DLD1 (cell line): ENCODE results near the gene HDGFL3.
"Not testable (repeated sequence)": the region's sequence is repeated elsewhere in the genome, so short reads cannot be mapped to it uniquely, and the experiment has no call there.

Source experiments
- in situ Hi-C: cut with HindIII; loops from 2 replicates; pipeline ENCODE4 v1.10.0; 2017; ENCODE audit warnings: low sequenced_read_pairs

HDGFL3 gene

GRCh38 chr15:83104141-83104540, 103.5 kb downstream of the HDGFL3 start:
- in situ Hi-C loops: no loop called here

GRCh38 chr15:83102346-83102745, 105.3 kb downstream of the HDGFL3 start:
- in situ Hi-C loops: no loop called here

- in situ Hi-C loops: no loop called here
Observed at GRCh38 chr15:83100097-83100646, 107.5 kb downstream of the HDGFL3 start.

DNA sequence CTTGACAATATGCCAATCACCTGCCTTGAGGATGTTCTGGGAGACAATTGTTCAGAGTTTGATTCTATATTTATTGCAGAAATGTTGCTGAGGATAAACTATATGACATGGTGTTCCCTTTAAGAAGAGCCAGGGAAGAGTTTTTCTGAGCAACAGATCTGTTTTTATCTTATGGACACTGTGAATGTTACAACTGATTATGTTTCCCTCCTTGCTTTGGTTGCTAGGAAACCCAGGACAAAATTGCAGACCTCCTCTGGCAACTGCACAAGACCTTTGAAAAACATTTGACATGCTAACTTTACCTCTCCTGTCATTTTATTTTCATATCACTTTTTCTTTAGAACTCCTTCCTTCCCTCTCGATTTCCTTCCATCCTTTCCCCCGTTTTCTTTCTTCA, 108.3 kb downstream of the HDGFL3 start:
- in situ Hi-C loops: no loop called here

DNA sequence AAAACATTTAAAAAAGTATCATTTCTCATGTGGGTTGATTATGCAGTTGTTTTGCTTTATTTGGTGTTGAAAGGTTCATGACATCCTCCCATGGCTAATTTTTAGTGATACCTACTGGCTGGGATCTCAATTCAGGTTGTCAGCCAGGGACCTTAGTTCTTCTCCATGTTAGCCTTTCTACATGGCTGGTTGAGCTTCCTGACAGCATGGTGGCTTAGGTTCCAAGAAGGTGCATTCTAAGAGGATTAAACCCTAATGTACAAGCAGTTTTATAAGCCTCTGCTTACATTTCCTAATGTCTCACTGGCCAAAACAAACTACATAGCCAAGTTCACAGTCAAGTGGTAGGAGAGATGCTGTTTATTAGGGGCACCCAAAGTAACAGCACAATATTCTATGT, 109.5 kb downstream of the HDGFL3 start:
- in situ Hi-C loops: no loop called here

DNA sequence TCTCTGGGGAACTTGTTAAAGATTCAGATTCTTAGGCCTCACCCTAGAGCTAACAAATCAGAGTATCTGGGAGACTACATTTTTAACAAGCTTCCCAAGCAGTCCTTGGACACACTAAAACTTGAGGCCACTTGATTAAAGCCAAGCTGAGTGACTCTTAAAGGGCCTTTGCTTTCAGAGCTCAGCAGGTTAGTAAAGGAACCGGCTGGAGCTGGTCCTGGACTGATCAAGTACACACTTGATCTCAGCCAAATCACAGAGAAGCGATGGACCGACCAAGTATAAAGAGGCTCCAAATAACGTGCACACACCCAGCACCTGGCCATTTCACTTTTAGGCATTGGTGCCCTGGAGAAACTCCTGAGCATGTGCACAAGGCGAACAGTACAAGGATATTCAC, 113.0 kb downstream of the HDGFL3 start:
- in situ Hi-C loops: no loop called here

GRCh38 chr15:83092309-83092976, 115.2 kb downstream of the HDGFL3 start:
- in situ Hi-C loops: no loop called here

DNA sequence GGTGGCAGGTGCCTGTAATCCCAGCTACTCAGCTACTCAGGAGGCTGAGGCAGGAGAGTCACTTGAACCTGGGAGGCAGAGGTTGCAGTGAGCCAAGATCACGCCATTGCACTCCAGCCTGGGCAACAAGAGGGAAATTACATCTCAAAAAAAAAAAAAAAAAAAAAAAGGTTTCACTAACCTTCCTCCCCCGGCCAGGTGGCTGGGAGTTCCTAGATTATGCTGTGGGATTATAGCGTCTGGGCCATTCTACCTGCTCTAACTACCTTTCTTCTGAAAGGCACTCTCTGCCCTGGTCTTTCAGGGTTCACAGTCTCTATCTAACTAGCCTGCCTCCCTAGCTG, 115.7 kb downstream of the HDGFL3 start:
- in situ Hi-C loops: not testable (repeated sequence)

DNA sequence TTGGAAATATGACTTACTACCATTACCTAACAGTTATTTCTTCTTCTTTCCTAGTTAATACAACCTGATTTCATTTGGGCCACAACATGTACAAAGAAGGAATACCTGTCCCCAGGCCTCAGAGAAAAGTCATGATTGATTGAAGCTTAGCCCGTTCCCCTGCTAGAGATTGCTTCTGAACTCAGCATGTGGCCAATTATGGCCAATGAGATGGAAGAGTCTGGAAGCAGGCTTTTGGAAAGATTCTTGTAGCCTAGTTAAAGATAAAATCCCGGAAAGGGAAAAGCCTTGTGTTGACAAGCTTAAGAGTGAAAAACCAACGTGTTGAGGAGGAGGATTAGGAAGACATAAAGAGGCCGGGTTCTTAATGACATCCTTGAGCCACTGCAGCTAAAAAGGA, 117.2 kb downstream of the HDGFL3 start:
- in situ Hi-C loops: no loop called here

GRCh38 chr15:83088876-83089275, 118.7 kb downstream of the HDGFL3 start:
- in situ Hi-C loops: no loop called here

DNA sequence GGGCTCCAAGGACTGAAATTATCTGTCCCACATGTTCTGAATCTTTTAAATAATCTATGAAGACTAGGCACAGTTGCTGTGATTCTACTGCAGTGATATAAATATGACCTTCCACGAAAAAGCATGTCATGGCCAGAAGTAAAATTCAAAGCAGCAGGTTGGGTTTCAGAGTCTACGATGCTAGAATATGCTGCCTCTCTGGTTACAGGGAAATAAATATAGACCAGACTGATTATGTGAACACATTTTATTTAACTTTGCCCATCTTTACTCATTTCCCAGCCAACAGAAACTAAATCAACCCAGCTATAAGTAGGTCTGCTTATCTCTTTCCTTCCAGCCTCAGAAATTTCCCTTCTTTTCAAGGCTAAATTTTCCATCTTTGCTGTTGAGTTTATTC, 120.0 kb downstream of the HDGFL3 start:
- in situ Hi-C loops: no loop called here

DNA sequence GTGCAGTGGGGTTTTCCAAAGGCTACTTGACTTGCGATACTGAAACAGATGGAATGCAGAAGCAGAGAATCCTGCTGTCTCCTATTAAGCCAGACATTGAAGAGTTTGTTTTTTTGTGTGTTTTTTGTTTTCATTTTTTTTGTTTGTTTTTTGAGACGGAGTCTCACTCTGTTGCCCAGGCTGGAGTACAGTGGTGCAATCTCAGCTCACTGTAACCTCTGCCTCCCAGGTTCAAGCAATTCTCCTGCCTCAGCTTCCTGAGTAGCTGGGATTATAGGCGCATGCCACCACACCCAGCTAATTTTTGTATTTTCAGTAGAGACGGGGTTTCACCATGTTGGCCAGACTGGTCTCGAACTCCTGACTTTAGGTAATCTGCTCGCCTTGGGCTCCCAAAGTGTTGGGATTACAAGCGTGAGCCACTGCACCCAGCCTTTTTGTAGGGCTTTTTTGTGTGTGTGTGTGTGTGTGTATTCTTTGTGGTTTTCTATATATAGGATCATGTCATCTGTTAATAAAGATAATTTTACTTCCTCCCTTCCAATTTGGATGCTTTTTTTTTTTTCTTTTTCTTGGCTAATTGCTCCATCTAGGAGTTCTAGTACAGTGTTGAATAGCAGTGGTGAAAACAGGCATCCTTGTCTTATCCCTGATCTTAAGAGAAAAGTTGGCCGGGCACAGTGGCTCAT, 121.6 kb downstream of the HDGFL3 start:
- in situ Hi-C loops: not testable (repeated sequence)

GRCh38 chr15:83085461-83085860, 122.2 kb downstream of the HDGFL3 start:
- in situ Hi-C loops: not testable (repeated sequence)

DNA sequence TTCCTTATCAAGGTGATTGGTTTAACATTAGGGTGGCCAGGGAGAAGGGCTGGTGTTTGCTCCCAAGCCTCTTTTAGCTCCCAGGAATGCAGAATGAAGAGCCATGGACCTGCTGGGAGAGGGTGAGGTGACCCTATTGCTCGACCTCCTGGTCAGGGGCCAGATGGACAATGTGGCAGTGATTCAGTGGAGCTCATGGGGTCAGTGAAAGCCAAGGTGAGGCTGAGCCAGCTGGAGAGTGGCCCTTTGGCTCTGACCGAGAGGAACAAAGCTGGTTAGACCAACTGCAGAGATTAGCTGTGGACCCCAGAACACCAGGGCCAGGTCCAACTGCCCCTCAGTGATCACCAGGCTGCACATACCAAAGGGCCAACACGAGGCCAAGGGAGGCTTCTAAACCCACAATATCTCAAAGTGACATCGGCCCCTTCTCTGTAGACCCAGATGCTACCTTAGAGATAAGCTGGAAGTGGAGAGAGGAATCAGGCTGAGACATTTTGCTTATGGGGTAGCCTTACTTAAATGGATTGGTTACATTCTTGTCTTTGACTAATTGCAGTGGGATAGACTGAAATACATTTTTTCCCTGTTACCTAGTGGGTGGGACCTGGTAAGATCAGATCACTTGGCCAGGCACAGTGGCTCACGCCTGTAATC, 124.8 kb downstream of the HDGFL3 start:
- in situ Hi-C loops: no loop called here

DNA sequence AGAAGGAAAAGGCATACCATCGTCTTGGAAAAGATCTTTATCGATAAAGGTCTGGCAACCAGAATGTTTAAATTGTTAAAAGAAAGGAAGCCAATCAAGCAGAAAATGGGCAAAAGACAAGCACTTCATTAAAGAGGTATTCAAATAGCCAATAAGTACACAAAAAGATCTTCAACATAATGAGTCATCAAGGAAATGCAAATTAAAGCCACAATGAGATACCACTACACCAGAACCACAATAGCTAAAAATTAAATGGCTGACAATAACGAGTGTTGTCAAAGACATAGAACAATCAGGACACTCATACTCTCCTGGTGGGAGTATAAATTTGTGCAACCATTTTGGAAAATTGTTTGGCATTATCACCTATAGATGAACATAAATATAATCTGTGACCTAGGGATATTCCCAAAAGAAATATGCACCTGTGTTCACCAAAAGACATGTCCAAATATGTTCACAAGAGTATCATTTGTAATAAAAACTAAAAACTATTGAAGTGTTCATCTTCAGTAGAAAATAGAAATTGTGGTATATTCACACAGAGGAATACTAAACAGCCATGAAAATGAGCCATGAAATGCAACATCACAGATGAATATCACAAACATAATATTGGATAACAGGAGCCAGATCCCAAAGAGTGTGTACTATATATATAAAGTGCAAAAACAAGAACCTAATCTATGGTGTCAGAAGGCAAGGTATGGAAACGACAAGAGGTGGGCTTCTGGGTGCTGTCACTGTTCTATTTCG, 126.2 kb downstream of the HDGFL3 start:
- in situ Hi-C loops: no loop called here

DNA sequence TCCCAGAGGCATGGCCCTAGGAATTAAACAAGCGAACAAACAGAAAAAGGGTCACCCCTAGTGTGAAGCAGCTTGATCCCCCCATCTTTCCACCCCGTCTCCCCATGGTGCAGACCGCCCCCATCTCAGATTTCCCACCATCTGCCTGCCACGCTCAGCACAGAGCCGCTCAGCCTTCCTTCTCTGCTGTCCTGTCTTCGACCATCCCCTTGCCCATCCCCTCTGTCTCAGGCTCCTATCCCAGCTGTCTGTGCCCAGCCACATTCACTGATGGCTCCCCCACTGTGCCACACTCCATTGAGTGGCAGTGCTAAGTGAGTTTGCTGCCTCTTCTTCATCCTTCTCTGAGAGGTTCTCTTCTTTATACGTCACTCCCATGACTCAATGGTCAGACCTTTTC, 128.9 kb downstream of the HDGFL3 start:
- in situ Hi-C loops: no loop called here
